Esophagus muscularis mucosa (tissue), 3 donors: ENCODE results near the gene GET4.

Experiments used
- EP300 ChIP-seq: sonication (generic); formaldehyde crosslinking; IDR thresholded peaks from one replicate; pipeline ENCODE4 v1.6.1; 2017; ENCODE audit warnings: antibody characterized with exemption
- TF ChIP-seq, protein P1 (sequence below), 3 experiments: fragments of 200-600 bp in 2 of 3; fragments of 450-650 bp in 1 of 3; sonication (generic) in 2 of 3; IDR thresholded peaks; one replicate each; pipeline ENCODE4 v1.5.1; 2017 to 2019; ENCODE audit warnings: antibody characterized with exemption in 3 of 3, mild to moderate bottlenecking in 2 of 3, moderate library complexity in 1 of 3

DNA sequence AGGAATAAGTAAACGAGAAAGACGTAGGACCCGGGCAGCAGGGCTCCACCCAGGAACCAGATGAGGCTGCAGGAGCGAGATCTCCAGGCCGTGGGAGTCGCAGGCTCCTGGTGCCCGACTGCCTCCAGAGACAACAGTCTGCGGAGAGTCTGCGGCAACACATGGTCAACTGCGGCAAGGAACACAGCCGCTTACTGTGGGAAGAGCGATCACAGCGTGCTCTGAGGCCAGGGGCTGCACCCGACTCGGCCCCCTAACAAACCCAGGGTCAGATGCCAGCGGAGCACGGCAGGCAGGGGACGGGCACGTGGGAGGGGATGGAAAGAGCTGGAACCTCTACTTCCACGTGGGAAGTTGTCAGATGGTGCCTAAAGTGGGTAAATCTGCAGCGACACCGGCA is 26.6 kb downstream of the GET4 start:
- TF ChIP-seq, protein P1, sequence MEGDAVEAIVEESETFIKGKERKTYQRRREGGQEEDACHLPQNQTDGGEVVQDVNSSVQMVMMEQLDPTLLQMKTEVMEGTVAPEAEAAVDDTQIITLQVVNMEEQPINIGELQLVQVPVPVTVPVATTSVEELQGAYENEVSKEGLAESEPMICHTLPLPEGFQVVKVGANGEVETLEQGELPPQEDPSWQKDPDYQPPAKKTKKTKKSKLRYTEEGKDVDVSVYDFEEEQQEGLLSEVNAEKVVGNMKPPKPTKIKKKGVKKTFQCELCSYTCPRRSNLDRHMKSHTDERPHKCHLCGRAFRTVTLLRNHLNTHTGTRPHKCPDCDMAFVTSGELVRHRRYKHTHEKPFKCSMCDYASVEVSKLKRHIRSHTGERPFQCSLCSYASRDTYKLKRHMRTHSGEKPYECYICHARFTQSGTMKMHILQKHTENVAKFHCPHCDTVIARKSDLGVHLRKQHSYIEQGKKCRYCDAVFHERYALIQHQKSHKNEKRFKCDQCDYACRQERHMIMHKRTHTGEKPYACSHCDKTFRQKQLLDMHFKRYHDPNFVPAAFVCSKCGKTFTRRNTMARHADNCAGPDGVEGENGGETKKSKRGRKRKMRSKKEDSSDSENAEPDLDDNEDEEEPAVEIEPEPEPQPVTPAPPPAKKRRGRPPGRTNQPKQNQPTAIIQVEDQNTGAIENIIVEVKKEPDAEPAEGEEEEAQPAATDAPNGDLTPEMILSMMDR (IDR thresholded peaks at IDR 0.05) = no peak
- no peak for TF ChIP-seq EP300
